ENCODE measurements around the gene RHEX. TPM values are rescaled to one million over a fixed set of nuclear protein-coding genes. Genes with fewer than 3 reads are reported as not detected.
A peak's percentile ranks its signal among the peaks of the same experiment; 100 is the strongest.

The RHEX gene
- total RNA-seq, 2 donors from 2014 or later, result 3.9 TPM; not detected in 1

- DNase-seq (ENCODE audit: low spot score), result no peak
- H3K4me3 ChIP-seq, result no peak overlapping the region
- H3K27me3 ChIP-seq (replicated peaks; ENCODE audit: insufficient read depth), result no peaks in the 10 kb centered on the region
- H3K27ac ChIP-seq, result no peak overlapping the region
- no peaks in the 10 kb centered on the region for H3K4me1 ChIP-seq (replicated peaks)
- H3K9me3 ChIP-seq, result no peaks in the 10 kb centered on the region
- intact Hi-C loops (cut with DNase I), result loop anchor here (10.0 kb wide), 1 partner anchor 308 kb away; no protein-coding TSS in a partner anchor
- TF ChIP-seq CTCF (IDR thresholded peaks at IDR 0.05) (no peak), POLR2AphosphoS5 (IDR thresholded peaks at IDR 0.05) (no peak), POLR2A (IDR thresholded peaks at IDR 0.05) (no peak)
- no peaks in the 10 kb centered on the region for H3K36me3 ChIP-seq
These were observed 49.4 kb downstream of the RHEX start for GRCh38 chr1:206102292-206102936.

GRCh38 chr1:206103979-206104378, 51.0 kb downstream of the RHEX start:
- Histone ChIP-seq H3K4me1 (replicated peaks) (no peaks in the 10 kb centered on the region), H3K27ac (no peak overlapping the region), H3K4me3 (no peak overlapping the region), H3K9me3 (no peaks in the 10 kb centered on the region), H3K27me3 (replicated peaks; ENCODE audit: insufficient read depth) (no peaks in the 10 kb centered on the region), H3K36me3 (no peaks in the 10 kb centered on the region)
- TF ChIP-seq CTCF (IDR thresholded peaks at IDR 0.05), result no peak
- TF ChIP-seq POLR2AphosphoS5 (IDR thresholded peaks at IDR 0.05), result no peak
- no peak for TF ChIP-seq POLR2A (IDR thresholded peaks at IDR 0.05)
- 97% methylated on average over 10 of the region's 10 CpGs for WGBS
- DNase-seq (ENCODE audit: low spot score), result no peak
- intact Hi-C loops (cut with DNase I), result loop anchor here (10.0 kb wide), 1 partner anchor 309 kb away; no protein-coding TSS in a partner anchor

GRCh38 chr1:206105464-206105995, 52.6 kb downstream of the RHEX start:
- no peaks in the 10 kb centered on the region for H3K36me3 ChIP-seq
- no peak overlapping the region for H3K27ac ChIP-seq
- WGBS, result 77% methylated on average over 4 of the region's 4 CpGs
- DNase-seq (ENCODE audit: low spot score), result no peak
- no peaks in the 10 kb centered on the region for H3K4me1 ChIP-seq (replicated peaks)
- TF ChIP-seq CTCF (IDR thresholded peaks at IDR 0.05), result no peak
- no peak for TF ChIP-seq POLR2AphosphoS5 (IDR thresholded peaks at IDR 0.05)
- no peak for TF ChIP-seq POLR2A (IDR thresholded peaks at IDR 0.05)
- no peaks in the 10 kb centered on the region for H3K9me3 ChIP-seq
- H3K4me3 ChIP-seq, result no peak overlapping the region
- H3K27me3 ChIP-seq (replicated peaks; ENCODE audit: insufficient read depth), result no peaks in the 10 kb centered on the region
- intact Hi-C loops (cut with DNase I), result loop anchor here (5.0 to 10.0 kb wide), 2 partner anchors 188 to 311 kb away; no protein-coding TSS in a partner anchor

GRCh38 chr1:206106328-206107167, 53.6 kb downstream of the RHEX start:
- no peak for TF ChIP-seq POLR2A (IDR thresholded peaks at IDR 0.05)
- peak; percentile 62 to 95 (median 88) for TF ChIP-seq CTCF (IDR thresholded peaks at IDR 0.05)
- TF ChIP-seq POLR2AphosphoS5 (IDR thresholded peaks at IDR 0.05), result peak; percentile 71
- Histone ChIP-seq H3K9me3 (no peaks in the 10 kb centered on the region), H3K4me1 (replicated peaks) (no peaks in the 10 kb centered on the region), H3K4me3 (no peak overlapping the region), H3K36me3 (no peaks in the 10 kb centered on the region), H3K27ac (no peak overlapping the region), H3K27me3 (replicated peaks; ENCODE audit: insufficient read depth) (no peaks in the 10 kb centered on the region)
- 38% methylated on average over 8 of the region's 8 CpGs for WGBS
- intact Hi-C loops (cut with DNase I), result loop anchor here (2.0 to 10.0 kb wide), 4 partner anchors 76 to 312 kb away; no protein-coding TSS in a partner anchor
- DNase-seq (ENCODE audit: low spot score), result peak; percentile 81
